ENCODE results near the gene PHKA2. TPM values are rescaled to one million over a fixed set of nuclear protein-coding genes. Genes with fewer than 3 reads are reported as not detected.

The PHKA2 gene
- total RNA-seq, 1 donor from 2014 or later: 41.2 TPM

DNA sequence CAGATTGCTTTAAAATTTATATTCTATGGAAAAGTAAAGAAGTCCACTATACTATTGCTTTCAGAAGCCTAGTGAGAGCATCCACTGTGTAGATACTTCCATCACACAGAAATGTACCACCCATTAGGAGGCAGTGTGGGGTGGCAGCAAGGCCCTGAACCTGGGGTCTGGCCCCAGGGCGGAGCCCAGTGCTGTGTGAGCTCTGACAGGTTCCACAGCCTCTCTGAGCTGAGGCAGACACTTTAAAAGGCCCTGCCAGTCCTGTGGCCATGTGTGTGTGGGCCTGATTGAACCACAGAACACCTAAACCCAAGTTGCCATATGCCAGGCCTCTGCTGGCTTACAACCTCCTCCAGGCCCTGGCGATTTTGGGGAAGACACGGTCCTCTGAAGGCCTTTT is 49.2 kb downstream of the PHKA2 start:
- Histone ChIP-seq H3K4me1 (no peaks in the 10 kb centered on the region), H3K36me3 (peaks cover 20% of the 10 kb centered on the region), H3K27me3 (ENCODE audit: low read depth) (no peaks in the 10 kb centered on the region), H3K4me3 (no peak overlapping the region), H3K9me3 (replicated peaks) (no peaks in the 10 kb centered on the region), H3K27ac (replicated peaks) (no peak overlapping the region)
- intact Hi-C loops (cut with micrococcal nuclease): no loop called here
- TF ChIP-seq CTCF (IDR thresholded peaks at IDR 0.05; ENCODE audit: borderline replicate concordance): no peak
- no peak for DNase-seq

- intact Hi-C loops (cut with micrococcal nuclease): no loop called here
- Histone ChIP-seq H3K9me3 (replicated peaks) (no peaks in the 10 kb centered on the region), H3K36me3 (peaks cover 20% of the 10 kb centered on the region), H3K27me3 (ENCODE audit: low read depth) (no peaks in the 10 kb centered on the region), H3K4me3 (no peak overlapping the region), H3K4me1 (no peaks in the 10 kb centered on the region), H3K27ac (replicated peaks) (no peak overlapping the region)
- no peak for TF ChIP-seq CTCF (IDR thresholded peaks at IDR 0.05; ENCODE audit: borderline replicate concordance)
- no peak for DNase-seq
Measured at GRCh38 chrX:18933617-18934016, 50.3 kb downstream of the PHKA2 start.

DNA sequence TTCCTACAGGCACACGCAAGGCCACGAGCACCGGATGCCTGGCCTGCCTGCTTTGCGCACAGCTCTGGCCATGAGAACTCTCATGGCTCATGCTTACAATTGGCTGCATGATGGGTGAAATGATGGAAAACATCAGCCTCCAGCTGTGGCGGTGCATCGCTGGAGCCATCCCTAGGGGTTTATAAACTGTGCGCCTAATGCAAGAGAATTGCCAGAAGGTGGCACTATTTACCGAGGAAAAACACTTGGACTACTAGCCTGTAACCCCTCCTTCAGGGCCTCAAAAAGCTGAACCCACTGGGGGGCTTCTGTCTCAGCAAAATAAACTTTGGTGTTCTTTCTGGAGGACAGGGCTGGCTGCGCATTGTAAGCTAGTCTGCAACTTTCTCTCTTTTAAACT is 51.9 kb downstream of the PHKA2 start:
- peak; percentile 45 for TF ChIP-seq CTCF (IDR thresholded peaks at IDR 0.05; ENCODE audit: borderline replicate concordance)
- H3K27ac ChIP-seq (replicated peaks): no peak overlapping the region
- H3K9me3 ChIP-seq (replicated peaks): no peaks in the 10 kb centered on the region
- intact Hi-C loops (cut with micrococcal nuclease): no loop called here
- H3K27me3 ChIP-seq (ENCODE audit: low read depth): no peaks in the 10 kb centered on the region
- no peak for DNase-seq
- no peaks in the 10 kb centered on the region for H3K4me1 ChIP-seq
- H3K4me3 ChIP-seq: no peak overlapping the region
- peaks cover 10% of the 10 kb centered on the region for H3K36me3 ChIP-seq

DNA sequence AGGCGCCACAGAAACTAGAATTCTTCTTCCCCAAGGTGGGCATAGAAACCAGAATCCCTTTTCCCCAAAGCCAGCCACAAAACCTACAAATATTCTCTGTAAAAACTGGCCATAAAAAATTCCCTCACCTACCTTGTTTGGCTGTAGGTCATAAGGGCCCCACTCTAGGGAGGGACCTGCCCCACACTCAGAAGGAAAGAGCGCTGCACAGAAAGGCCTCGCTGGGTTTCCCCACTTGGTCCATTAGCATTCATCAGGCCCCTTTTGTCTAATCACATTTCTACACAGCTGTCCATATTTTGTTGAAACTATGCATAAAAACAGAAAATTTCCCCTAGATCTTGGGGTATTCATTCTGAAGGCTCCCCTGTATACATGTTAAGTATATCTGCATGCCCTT is 54.1 kb downstream of the PHKA2 start:
- H3K4me1 ChIP-seq: no peaks in the 10 kb centered on the region
- intact Hi-C loops (cut with micrococcal nuclease): no loop called here
- no peaks in the 10 kb centered on the region for H3K27me3 ChIP-seq (ENCODE audit: low read depth)
- H3K4me3 ChIP-seq: no peak overlapping the region
- H3K27ac ChIP-seq (replicated peaks): no peak overlapping the region
- TF ChIP-seq CTCF (IDR thresholded peaks at IDR 0.05; ENCODE audit: borderline replicate concordance): no peak
- no peaks in the 10 kb centered on the region for H3K9me3 ChIP-seq (replicated peaks)
- peaks cover 25% of the 10 kb centered on the region for H3K36me3 ChIP-seq
- no peak for DNase-seq

DNA sequence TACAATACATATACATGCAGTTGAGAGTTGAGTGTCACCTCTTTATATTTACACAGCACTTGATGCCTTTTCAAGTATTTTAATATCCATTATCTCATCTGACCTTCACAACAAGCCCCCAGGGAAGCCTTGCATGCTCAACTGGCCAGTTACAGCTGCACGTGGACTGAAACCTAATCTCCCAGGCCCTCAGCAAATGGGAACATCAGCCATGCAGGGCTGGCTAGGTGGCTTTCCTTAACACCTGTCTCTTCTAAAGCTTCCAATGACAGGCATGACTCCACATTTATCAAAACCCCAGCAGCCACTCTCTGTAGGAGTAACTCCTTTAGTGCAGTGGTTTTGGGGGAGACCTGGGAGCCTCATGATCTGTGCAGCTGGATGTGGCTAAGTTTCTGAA is 56.4 kb downstream of the PHKA2 start:
- intact Hi-C loops (cut with micrococcal nuclease): no loop called here
- H3K27ac ChIP-seq (replicated peaks): no peak overlapping the region
- no peak for TF ChIP-seq CTCF (IDR thresholded peaks at IDR 0.05; ENCODE audit: borderline replicate concordance)

More for the DNA sequence above, 56.4 kb downstream of the PHKA2 start:
- no peaks in the 10 kb centered on the region for H3K4me1 ChIP-seq
- no peak overlapping the region for H3K4me3 ChIP-seq
- no peak for DNase-seq
- no peaks in the 10 kb centered on the region for H3K27me3 ChIP-seq (ENCODE audit: low read depth)
- no peaks in the 10 kb centered on the region for H3K9me3 ChIP-seq (replicated peaks)
- H3K36me3 ChIP-seq: peaks cover 27% of the 10 kb centered on the region
